GM19099 (cell line): ENCODE data around the gene ASAH2.

Experiments used
- POLR2A ChIP-seq: IDR thresholded peaks from 3 replicates; pipeline ENCODE4 v1.6.1; 2011; ENCODE audit warnings: low read depth; ENCODE audit not compliant: insufficient read length; ENCODE audit errors: extremely low read depth

The ASAH2 gene

DNA sequence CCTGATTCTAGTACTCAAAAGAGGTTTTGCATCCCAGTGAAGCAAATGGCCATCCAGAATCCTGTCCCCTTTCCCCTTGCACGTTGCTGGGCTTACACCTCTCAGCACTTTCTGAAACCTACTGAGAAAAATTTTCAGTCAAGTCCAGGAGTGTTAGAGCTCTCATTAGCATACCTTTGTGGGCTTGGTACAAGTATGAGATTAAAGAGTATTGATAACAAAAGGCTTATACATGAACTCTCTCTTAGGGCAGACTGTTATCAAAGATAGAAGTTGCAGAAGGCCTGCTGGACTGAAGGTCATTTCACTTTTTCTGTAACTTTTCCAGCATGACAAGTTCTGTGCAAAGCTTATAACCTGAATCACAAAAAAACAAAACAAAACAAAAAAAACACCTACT is at the start of gene ASAH2:
Gene ASAH2, minus strand, starts transcription at position 123 of the 400 bp plus-strand sequence. CDS start 2,906 bp downstream, outside the sequence.
- TF ChIP-seq POLR2A, result no peak

DNA sequence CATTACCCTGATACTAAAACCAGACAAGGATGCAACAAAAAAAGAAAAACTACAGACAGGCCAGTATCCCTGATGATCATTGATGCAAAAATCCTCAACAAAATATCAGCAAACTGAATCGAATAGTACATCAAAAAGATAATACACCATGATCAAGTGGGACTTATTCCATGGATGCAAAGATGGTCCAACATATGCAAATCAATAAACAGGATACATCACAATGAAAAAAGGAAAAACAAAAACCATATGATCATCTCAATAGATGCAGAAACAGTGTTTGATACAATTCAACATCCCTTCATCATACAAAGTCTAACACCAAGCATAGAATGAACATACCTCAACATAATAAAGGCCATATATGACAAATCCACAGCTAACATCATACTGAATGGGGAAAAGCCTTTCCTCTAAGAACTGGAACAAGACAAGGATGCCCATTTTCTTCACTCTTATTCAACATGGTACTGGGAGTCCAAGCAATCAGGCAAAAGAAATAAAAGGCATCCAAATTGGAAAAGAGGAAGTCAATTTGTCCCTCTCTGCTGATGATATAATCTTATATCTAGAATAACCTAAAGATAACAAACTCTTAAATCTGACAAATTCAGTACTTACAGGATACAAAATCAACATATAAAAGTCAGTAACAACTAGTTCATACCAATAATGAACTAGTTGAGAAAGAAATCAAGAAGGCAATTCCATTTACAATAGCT is 48.8 kb upstream of the ASAH2 start:
- no peak for TF ChIP-seq POLR2A

DNA sequence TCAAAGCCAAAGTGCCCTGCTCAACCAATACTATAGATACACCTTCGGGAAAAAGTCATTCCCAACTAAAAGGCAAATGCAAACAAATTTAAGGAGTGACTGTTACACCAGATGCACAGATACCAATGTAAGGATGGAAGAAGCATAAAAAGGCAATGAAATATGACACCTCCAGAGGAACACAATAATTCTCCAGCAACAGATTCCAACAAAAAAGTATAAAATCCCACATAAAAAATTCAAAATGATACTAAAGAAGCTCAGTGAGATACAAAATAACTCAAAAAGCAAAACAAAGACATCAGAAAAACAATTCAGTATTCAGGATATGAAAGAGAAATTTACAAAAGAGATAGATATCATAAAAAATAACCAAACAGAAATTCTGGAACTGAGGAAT is 44.1 kb upstream of the ASAH2 start:
- TF ChIP-seq POLR2A, result no peak

DNA sequence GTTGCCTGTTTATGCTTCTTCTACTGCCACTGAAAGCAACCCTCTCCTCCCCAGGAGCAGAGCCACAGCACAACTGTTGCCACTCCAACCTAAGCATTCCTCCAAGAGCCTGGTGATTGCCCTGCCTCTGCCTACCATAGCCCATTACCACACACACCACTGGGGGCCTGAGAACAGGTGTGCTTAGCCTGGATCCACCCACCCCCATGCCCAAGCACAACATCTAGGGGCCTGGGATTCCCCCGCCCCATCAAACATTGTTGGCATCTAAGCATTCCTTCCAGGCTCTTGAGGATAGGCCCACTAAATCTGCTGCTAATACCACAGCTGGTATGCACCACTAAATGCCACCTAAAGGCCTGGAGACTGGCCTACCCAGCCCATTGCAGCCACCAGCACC is 43.3 kb upstream of the ASAH2 start:
- TF ChIP-seq POLR2A, result no peak

DNA sequence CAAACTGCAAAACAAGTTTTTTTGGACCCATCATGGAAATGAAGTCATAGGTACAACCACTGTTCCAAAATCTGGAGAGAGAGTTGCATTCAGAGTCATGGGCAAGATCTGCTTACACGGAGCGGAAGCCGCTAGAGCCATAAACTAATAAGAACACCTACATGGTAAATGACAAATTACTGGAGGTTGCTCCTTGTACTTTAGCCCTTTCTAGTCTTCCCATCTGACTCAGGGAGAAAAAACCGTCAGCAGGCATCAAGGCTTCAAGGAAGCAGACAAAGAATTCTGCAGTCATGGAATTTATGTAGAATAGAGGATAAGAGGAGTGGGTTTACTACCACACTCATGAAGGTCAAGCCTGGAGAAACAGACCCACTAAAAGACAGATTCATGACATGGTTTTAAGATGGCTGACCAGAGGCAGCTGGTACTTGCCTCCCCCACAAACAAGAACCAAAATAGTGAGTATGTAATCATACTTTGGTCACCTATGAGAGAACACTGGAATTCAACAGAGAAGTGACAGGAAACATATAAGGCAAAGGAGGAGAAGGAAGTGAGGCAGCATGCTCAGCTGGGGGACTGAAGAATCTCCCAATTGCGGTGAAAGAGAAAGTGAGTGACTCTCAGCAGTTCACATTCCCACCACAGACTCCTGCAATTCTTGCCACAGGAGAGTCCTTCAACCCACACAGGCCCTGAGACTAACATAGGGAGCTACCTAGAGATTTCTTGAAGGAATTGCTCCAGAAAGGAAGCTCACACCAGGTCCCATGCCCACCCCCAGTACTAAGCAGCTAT is 42.4 kb upstream of the ASAH2 start:
- no peak for TF ChIP-seq POLR2A

DNA sequence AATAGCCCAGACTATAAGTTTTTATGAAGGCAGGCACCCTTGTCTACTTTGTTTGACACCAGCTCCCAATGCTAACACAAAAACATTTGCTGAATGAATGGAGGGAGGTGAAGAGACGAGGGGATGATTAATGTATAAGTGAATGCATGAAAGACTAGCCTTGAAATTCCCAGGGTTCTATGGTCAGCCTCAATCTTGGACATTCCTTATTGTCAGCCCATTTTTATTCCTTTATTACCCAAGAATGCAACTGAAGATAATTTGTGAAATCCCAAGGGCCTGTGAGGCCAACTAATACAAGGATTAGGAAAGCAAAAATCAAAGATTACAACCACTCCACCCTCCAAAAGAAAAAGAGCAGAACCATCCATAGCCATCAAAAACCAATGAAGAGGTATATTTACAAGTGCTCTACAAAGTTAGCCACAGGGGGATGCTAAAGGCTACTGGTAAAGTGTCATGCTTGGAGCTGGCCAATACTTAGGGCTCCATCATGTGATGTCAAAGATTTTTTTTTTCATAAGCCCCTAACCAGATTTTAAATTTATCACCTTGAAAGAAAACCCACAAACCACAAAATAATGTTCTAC is 40.0 kb upstream of the ASAH2 start:
- no peak for TF ChIP-seq POLR2A

DNA sequence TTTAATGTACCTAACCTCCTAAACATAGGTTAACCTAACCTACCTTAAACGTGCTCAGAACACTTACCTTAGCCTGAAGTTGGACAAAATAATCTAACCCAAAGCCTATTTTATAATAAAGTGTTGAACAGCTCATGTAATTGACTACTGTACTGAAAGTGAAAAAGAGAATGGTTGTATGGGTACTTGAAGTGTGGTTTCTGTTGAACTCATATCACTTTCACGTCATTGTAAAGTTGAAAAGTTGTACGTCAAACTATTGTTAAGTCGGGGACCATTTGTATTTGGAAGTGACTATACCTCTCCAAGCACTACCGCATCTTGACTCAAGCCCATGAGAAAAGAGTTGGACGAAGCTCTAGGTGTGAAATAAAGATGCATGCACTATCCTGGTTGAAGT is 37.9 kb upstream of the ASAH2 start:
- no peak for TF ChIP-seq POLR2A

DNA sequence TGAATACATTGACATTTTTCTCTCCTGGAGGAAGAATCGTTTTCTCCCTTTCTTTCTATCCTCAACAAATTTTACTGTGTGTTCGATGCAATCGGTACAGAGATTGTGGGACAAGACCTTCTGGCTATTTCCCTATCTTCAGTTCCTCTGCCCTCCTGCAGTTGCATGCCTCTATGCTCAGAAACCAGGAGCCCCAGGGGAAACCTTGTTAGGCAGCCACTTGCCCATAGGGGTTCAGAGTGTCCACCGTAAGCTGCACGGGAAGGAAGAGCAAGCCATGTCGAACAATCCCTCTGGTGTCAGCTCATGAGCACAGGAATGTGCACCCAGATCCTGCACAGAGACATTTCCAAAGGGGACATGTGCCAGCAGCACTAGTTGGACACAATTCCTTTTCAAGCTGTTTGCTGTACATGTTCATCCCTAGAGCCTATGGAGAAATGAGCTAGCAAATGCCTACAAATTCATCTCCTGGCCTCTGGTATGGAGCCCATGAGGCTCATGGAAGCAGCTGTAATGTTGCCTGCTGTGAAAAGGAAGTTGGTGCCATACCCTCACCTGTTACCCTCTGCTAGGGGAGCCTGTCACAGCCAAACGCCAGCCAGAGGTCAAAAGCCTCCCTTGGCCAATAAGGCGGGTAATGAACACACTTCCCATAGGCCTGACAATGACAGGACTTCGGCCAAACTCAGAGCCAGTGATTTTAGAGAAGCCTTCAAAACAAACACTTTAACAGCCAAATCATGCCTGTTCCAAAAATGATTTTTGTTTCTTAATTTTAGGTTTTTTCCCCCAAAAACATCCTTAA is 35.9 kb upstream of the ASAH2 start:
- no peak for TF ChIP-seq POLR2A

DNA sequence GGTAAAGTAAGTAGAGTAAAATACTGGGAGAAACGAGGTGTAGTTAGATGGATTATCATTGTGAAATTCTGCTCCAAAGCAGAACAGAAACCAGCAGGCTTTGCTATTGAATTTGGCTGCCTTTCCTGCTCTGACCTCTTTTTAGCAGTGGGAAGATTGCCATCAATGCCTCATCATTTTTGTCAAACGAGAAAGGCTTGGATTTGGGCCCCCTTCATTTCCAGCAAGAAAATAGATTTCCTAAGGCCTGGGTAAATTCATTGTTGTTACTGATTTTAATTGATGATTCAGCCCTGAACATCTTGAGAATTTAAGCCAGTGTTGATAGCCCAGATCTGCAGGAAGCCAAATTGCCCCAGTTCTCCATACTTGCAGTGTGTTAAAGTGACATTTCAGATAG is 35.2 kb upstream of the ASAH2 start:
- no peak for TF ChIP-seq POLR2A

DNA sequence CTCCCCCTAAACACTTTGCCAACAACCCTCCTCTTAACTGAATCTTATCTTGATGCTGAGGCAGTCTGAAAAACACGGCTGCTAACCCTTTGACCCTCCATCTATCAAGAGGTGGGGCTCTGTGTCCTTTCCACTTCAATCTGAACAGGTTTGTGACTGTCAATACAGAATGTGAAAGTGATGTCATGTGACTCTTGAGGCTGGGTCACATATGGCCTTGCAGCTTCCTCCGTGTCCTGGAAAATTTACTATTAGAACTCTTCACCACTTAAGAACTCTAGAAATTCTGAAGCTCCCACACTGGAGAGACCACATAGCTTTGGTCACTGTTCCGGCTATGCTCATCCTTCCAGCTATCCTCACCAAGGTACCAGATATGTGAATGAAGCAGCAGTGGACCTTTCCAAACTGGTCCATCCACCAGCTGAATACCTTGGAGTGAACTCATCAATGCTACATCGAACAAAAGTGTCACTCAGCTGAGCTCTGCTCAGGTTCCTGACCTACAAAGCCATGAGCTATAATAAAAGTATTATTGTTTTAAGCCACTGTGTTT is 30.7 kb upstream of the ASAH2 start:
- TF ChIP-seq POLR2A, result no peak

DNA sequence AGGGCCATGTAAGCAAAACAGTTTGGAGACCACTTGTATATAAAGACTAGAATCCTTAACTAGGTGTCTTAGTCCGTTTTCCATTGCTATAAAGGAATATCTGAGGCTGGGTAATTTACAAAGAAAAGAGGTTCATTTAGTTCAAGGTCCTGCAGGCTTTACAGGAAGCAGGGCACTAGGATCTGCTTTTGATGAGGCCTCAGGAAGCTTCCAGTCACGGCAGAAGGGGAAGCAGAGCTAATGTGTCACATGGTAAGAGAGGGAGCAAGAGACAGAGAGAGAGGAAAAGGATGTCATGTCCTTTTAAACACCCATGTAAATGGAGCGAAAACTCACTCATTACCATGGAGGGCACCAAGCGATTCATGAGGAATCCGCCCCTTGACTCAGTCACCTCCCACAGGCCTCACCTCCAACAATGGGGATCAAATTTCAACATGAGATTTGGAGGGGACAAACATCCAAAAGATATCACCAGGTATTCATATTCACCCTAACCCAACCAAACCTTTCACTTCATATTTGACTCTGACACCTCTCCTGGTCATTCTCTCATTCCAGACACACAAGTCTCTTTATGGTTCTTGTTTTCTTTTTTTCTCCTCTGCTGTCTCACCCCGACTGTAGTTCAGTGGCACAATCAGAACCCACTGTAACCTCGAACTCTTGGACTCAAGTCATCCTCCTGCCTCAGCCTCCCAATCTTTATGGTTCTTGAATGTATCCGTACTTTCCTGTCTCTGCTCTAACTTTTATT is 30.1 kb upstream of the ASAH2 start:
- no peak for TF ChIP-seq POLR2A

DNA sequence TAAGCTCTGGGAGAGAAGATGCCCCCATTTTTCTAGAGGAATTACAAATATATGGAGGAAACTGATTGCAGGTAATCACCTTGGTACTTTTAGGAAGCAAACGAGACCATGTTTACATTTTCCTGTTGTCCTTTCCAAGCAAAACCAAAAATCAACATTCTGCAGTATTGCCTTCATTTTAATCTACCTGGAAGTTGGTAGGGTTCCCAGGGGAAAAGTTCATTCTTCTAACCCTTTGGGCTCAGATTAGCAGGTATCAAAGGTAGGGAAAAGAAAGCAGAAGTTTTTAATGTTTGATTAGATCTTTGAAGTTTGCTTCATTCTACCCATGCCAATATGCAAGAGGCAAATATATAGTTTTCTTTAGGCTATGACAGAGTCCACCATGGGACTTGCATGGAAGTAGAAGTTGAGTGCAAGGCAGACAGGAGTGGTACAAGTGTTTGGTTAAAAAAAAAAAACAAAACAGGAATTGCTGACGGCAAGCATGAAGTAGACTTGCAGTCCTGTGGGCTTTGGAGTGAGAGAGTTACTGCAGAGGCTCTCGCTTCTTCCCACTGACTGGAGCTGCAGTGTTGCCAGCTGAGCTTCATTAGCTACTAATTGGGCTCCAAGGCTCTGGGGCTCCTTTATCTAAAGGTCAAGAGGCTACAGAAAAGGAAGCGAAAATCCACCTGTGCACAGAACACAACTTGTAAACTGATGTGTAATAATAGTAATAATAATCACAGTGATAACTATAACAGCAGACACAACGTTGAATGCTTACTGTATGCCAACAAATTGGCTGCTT is 28.9 kb upstream of the ASAH2 start:
- no peak for TF ChIP-seq POLR2A

DNA sequence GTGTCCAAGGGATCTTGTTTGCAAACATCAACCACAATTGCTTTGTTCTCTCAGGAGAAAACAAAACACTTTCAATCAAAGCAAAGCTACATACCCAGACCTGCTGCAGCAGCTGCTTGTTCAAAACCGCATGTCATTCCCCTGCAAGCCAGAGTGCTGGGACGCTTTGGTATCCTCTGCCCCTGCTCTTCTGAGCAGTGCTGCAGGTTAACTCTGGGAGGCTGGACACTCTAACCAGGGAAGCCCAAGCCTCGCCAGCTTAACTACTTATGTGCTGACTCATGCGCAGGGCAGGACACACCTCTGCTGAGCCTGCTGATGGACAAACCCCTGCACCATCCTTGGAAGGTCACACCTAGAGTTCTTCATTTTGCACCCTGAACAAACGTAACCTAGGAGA is 28.2 kb upstream of the ASAH2 start:
- TF ChIP-seq POLR2A, result no peak
